Body of pancreas (tissue), 4 donors: ENCODE measurements around the gene NSF. TPM values are rescaled to one million over a fixed set of nuclear protein-coding genes. Genes with fewer than 3 reads are reported as not detected.
"Not testable (repeated sequence)": the region's sequence is repeated elsewhere in the genome, so short reads cannot be mapped to it uniquely, and the experiment has no call there.

Experiments used
- ATAC-seq: fragments of 150-250 bp; one replicate; pipeline ENCODE4 v1.9.1; 2016
- DNase-seq, 4 donors: peaks; one replicate each; pipeline ENCODE4 v3.0.0-alpha.2; 2019
- H3K27ac ChIP-seq, 4 donors: fragments of 200-600 bp; sonication (generic); 1 replicate in 3 of 4; 2 replicates in 1 of 4; pipeline versions ENCODE4 v1.5.1 to v1.6.1; 2016 to 2019; ENCODE audit warnings: mild to moderate bottlenecking in 1 of 4, mixed read lengths in 1 of 4, moderate library complexity in 1 of 4
- H3K27me3 ChIP-seq, 2 donors: fragments of 200-600 bp; sonication (generic); one replicate each; pipeline ENCODE4 v1.6.0; 2016; ENCODE audit warnings: mild to moderate bottlenecking in 1 of 2
- H3K36me3 ChIP-seq, 2 donors: fragments of 200-600 bp; sonication (generic); replicated peaks in 1 of 2; 2 replicates each; pipeline ENCODE4 v1.5.1; 2016; ENCODE audit warnings: low read depth in 2 of 2; ENCODE audit not compliant: insufficient read depth in 1 of 2
- H3K4me1 ChIP-seq: fragments of 200-600 bp; sonication (generic); one replicate; pipeline ENCODE4 v1.6.0; 2016
- H3K4me3 ChIP-seq, 2 donors: fragments of 200-600 bp; sonication (generic); 1 replicate in 1 of 2; 2 replicates in 1 of 2; pipeline ENCODE4 v1.5.1; 2016 to 2019
- H3K9me3 ChIP-seq, 3 donors: fragments of 200-600 bp; sonication (generic); 1 replicate in 2 of 3; 2 replicates in 1 of 3; pipeline ENCODE4 v1.5.1; 2016
- CTCF ChIP-seq, 7 experiments: fragments of 450-650 bp in 4 of 7; fragments of 200-600 bp in 3 of 7; sonication (generic) in 3 of 7; IDR thresholded peaks; one replicate each; pipeline ENCODE4 v1.5.1; 2016 to 2019; ENCODE audit warnings: antibody characterized with exemption in 7 of 7
- POLR2A ChIP-seq, 3 donors: fragments of 450-650 bp; IDR thresholded peaks; one replicate each; pipeline ENCODE4 v1.6.1; 2016; ENCODE audit warnings: antibody characterized with exemption in 3 of 3, mild to moderate bottlenecking in 2 of 3
- WGBS, 2 donors: methylation state at CpG; one replicate each; pipeline ENCODE4 v1.1.5; 2017; 5-methylcytosine and 5-hydroxymethylcytosine counted together
- intact Hi-C: fragments of 100-400 bp; cut with DNase I; formaldehyde crosslinking; loops from one replicate; pipeline ENCODE4 v1.15.1; 2023
- total RNA-seq, 2 donors: library from RNA; depleted of rRNA; stranded (reverse); fragments of >200 nt; gene quantifications; one replicate each; pipeline ENCODE4 v1.1.0, GENCODE V29; 2016

Gene NSF
- total RNA-seq, 2 donors from 2014 or later, result 9.9 to 32.9 TPM

GRCh38 chr17:46764709-46765401, 174.4 kb downstream of the NSF start:
- Histone ChIP-seq H3K9me3 (no peaks in the 10 kb centered on the region), H3K36me3 (no peaks in the 10 kb centered on the region), H3K27me3 (no peaks in the 10 kb centered on the region), H3K4me3 (no peak overlapping the region), H3K27ac (peak overlapping the region in 3 of 4 donors; percentile 7 to 59 (median 43)), H3K4me1 (peaks cover 15% of the 10 kb centered on the region)
- ATAC-seq (peak; percentile 73), DNase-seq (peak; percentile 59 to 88 (median 79))
- TF ChIP-seq CTCF (IDR thresholded peaks at IDR 0.05) (no peak), POLR2A (IDR thresholded peaks at IDR 0.05) (no peak)
- intact Hi-C loops, result no loop called here
- WGBS, 2 donors, result 29 to 44% methylated on average over 12 of the region's 13 CpGs

GRCh38 chr17:46765453-46765852, 175.0 kb downstream of the NSF start:
- 79 to 94% methylated on average over 2 to 10 of the region's 12 CpGs for WGBS, 2 donors
- peak in 1 of 4 donors; percentile 27 for DNase-seq
- intact Hi-C loops, result no loop called here
- Histone ChIP-seq H3K9me3 (no peaks in the 10 kb centered on the region), H3K4me3 (no peak overlapping the region), H3K4me1 (peaks cover 15% of the 10 kb centered on the region), H3K36me3 (no peaks in the 10 kb centered on the region), H3K27ac (peak overlapping the region in 3 of 4 donors; percentile 7 to 59 (median 43)), H3K27me3 (no peaks in the 10 kb centered on the region)
- ATAC-seq, result no peak
- TF ChIP-seq POLR2A (IDR thresholded peaks at IDR 0.05), result no peak
- no peak for TF ChIP-seq CTCF (IDR thresholded peaks at IDR 0.05)

GRCh38 chr17:46766493-46767491, 176.3 kb downstream of the NSF start:
- TF ChIP-seq CTCF (IDR thresholded peaks at IDR 0.05), result no peak
- no peak for TF ChIP-seq POLR2A (IDR thresholded peaks at IDR 0.05)

GRCh38 chr17:46768540-46768870, 178.0 kb downstream of the NSF start:
- Histone ChIP-seq H3K36me3 (no peaks in the 10 kb centered on the region), H3K4me3 (no peak overlapping the region), H3K27me3 (no peaks in the 10 kb centered on the region), H3K4me1 (peaks cover 27% of the 10 kb centered on the region), H3K9me3 (no peaks in the 10 kb centered on the region), H3K27ac (no peak overlapping the region)
- ATAC-seq (no peak), DNase-seq (no peak)
- intact Hi-C loops, result no loop called here
- 82 to 90% methylated on average over 13 to 14 of the region's 15 CpGs for WGBS, 2 donors
- TF ChIP-seq CTCF (IDR thresholded peaks at IDR 0.05) (no peak), POLR2A (IDR thresholded peaks at IDR 0.05) (no peak)

More at GRCh38 chr17:46766493-46767491, 176.3 kb downstream of the NSF start:
- DNase-seq (no peak), ATAC-seq (no peak)
- H3K4me3 ChIP-seq, result no peak overlapping the region
- no peaks in the 10 kb centered on the region for H3K9me3 ChIP-seq
- H3K4me1 ChIP-seq, result peaks cover 21% of the 10 kb centered on the region
- H3K36me3 ChIP-seq, result no peaks in the 10 kb centered on the region
- no peaks in the 10 kb centered on the region for H3K27me3 ChIP-seq
- H3K27ac ChIP-seq, result no peak overlapping the region
- WGBS, 2 donors, result 91 to 92% methylated on average over 20 to 21 of the region's 21 CpGs
- intact Hi-C loops, result no loop called here

GRCh38 chr17:46768896-46769295, 178.4 kb downstream of the NSF start:
- ATAC-seq, intact Hi-C loops, H3K27ac ChIP-seq, H3K36me3 ChIP-seq, H3K4me3 ChIP-seq, H3K9me3 ChIP-seq, DNase-seq, H3K27me3 ChIP-seq: not testable (repeated sequence)
- 94 to 96% methylated on average over 14 of the region's 14 CpGs for WGBS, 2 donors
- peaks cover 27% of the 10 kb centered on the region for H3K4me1 ChIP-seq
